ENCODE data around the gene MRPL55.

GRCh38 chr1:228084325-228084724, 24.8 kb downstream of the MRPL55 start:
- TF ChIP-seq CTCF (conservative IDR thresholded peaks at IDR 0.05; ENCODE audit: low read depth, low read length) (no peak), EZH2 (IDR thresholded peaks at IDR 0.05; ENCODE audit: borderline replicate concordance, low read depth, low read length, poor library complexity, severe bottlenecking) (no peak)

All from A673 (cell line).